HL-60 (cell line): ENCODE results near the gene FCHSD2.

Experiments used
- DNase-seq, 2 experiments: peaks; one replicate each; pipeline ENCODE4 v3.0.0-alpha.2; 2010 to 2020; ENCODE audit warnings: low read depth in 1 of 2, low spot score in 1 of 2
- H3K27ac ChIP-seq: fragments of 250-450 bp; sonication (Bioruptor Pico); replicated peaks from 2 replicates; pipeline ENCODE4 v1.5.1; 2020; ENCODE audit warnings: mild to moderate bottlenecking, moderate library complexity
- H3K27me3 ChIP-seq: fragments of 250-450 bp; sonication (Bioruptor Pico); 2 replicates; pipeline ENCODE4 v1.5.1; 2021; ENCODE audit warnings: mild to moderate bottlenecking, moderate library complexity; ENCODE audit not compliant: insufficient read depth, poor library complexity, severe bottlenecking
- H3K4me3 ChIP-seq: replicated peaks from 2 replicates; pipeline ENCODE4 v1.5.1; 2011; ENCODE audit warnings: mild to moderate bottlenecking, control low read depth, low read length; ENCODE audit not compliant: insufficient read depth
- GABPA ChIP-seq: IDR thresholded peaks from 2 replicates; pipeline ENCODE4 v1.6.1; 2012; ENCODE audit warnings: low read depth
- POLR2AphosphoS5 ChIP-seq: IDR thresholded peaks from 2 replicates; pipeline ENCODE4 v1.6.1; 2012; ENCODE audit warnings: low read depth
- REST ChIP-seq: IDR thresholded peaks from 2 replicates; pipeline ENCODE4 v1.6.1; 2012; ENCODE audit warnings: low read depth; ENCODE audit not compliant: insufficient replicate concordance
- SPI1 ChIP-seq: IDR thresholded peaks from 2 replicates; pipeline ENCODE4 v1.6.1; 2012; ENCODE audit warnings: low read depth, mild to moderate bottlenecking, borderline replicate concordance
- TF ChIP-seq, protein P1 (sequence below): IDR thresholded peaks from one replicate; pipeline ENCODE4 v1.5.1; 2011; ENCODE audit warnings: low read length, control low read depth, inconsistent platforms; ENCODE audit not compliant: insufficient read depth

FCHSD2 gene

DNA sequence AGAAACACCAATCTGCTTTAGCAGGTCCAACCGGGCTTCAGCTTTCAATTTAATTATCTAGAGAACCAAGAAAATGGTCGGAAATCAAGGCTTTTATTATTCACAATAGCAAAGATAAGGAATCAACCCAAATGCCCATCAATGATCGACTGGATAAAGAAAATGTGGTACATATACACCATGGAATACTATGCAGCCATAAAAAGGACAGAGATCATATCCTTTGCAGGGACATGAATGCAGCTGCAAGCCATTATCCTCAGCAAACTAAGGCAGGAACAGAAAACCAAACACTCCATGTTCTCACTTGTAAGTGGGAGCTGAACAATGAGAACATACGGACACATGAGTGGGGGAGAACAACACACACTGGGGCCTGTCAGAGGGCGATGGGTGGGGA is 274.1 kb downstream of the FCHSD2 start:
- no peak for DNase-seq
- H3K27ac ChIP-seq, result no peak overlapping the region
- TF ChIP-seq POLR2AphosphoS5, result no peak
- TF ChIP-seq SPI1, result no peak
- no peak for TF ChIP-seq GABPA
- no peak for TF ChIP-seq REST
- TF ChIP-seq, protein P1, sequence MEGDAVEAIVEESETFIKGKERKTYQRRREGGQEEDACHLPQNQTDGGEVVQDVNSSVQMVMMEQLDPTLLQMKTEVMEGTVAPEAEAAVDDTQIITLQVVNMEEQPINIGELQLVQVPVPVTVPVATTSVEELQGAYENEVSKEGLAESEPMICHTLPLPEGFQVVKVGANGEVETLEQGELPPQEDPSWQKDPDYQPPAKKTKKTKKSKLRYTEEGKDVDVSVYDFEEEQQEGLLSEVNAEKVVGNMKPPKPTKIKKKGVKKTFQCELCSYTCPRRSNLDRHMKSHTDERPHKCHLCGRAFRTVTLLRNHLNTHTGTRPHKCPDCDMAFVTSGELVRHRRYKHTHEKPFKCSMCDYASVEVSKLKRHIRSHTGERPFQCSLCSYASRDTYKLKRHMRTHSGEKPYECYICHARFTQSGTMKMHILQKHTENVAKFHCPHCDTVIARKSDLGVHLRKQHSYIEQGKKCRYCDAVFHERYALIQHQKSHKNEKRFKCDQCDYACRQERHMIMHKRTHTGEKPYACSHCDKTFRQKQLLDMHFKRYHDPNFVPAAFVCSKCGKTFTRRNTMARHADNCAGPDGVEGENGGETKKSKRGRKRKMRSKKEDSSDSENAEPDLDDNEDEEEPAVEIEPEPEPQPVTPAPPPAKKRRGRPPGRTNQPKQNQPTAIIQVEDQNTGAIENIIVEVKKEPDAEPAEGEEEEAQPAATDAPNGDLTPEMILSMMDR, result no peak
- H3K27me3 ChIP-seq, result no peaks in the 10 kb centered on the region
- no peak overlapping the region for H3K4me3 ChIP-seq

DNA sequence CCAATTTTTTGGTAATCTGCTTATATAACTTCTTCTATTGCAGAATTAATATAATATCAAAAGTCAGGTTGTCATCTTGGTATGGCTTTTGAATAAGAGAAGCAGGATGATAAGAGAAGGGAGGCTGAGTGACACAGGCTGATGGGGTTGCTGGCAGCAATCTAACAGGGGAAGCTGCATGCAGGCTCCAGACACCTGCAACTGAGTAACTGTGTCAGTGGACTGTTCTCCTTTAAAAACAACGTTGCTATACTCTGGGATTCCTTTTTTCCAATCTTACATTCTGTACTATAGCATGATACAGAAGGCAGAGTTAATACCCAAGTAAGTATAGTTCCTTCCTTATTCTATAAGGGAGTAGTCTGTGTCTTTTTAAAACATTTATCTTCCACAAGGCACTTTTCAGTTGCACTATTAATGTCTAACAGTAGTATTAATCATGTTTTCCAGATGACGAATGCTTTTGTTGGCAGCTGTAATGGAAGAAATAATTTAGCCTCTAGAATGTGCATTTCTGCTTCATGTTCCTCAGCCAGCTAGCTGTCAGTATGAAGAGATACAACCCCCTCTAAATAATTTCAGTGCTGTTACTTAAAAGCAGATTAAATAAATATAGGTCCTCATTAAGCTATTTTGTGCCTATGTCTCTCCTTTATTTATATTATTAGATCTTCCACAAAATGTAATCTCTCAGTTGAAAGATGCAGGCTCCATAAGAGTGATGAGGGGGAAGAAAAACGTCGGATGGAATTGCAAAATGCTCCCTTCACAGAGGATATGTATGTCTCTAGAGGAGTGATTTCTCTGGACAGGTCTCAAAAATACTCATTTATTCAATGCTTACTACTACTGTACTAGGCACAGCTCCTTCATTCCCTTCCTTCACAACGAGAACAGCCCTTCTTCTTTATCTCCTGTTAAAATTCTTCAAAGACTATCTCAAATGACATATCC is 277.1 kb downstream of the FCHSD2 start:
- no peak for DNase-seq
- H3K27me3 ChIP-seq, result no peaks in the 10 kb centered on the region
- no peak overlapping the region for H3K27ac ChIP-seq
- TF ChIP-seq REST (no peak), GABPA (no peak), POLR2AphosphoS5 (no peak), SPI1 (no peak)
- TF ChIP-seq, protein P1, result no peak
- H3K4me3 ChIP-seq, result no peak overlapping the region

DNA sequence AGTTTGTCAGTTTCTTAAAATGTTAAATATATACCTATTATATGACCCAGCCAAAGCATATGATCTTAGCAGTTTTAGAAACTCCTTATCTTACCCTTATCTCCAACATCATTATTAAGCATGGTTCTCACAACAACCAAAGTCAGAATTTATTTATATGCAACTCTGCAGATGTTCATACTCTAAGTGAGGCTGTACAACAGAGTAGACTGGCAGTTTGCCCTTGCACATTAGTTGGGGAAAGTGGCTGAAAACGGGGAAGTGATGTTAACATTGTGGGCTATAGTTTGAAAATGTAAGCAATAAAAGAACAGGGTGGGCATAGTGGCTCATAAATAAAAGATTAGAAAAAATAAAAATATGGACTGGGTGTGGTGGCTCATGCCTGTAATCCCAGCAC is 278.2 kb downstream of the FCHSD2 start:
- no peak overlapping the region for H3K4me3 ChIP-seq
- no peaks in the 10 kb centered on the region for H3K27me3 ChIP-seq
- no peak overlapping the region for H3K27ac ChIP-seq
- TF ChIP-seq SPI1, result peak; percentile 63; the same call in 1 of the 2 replicates
- TF ChIP-seq REST, result no peak
- peak in 1 of 2 experiments; percentile 24 for DNase-seq
